SK-N-SH treated with all-trans-retinoic acid at 6 μM for 48 hours (cell line): ENCODE data around the gene STXBP3.

ENCODE experiments used
- ATAC-seq: fragments of 200-7000 bp; cut with Tn5 transposase; 3 replicates; pipeline ENCODE4 v1.9.1; 2020; ENCODE audit warnings: mild to moderate bottlenecking, moderate library complexity
- BACH2 ChIP-seq: fragments of 250-450 bp; sonication (Bioruptor Pico); IDR thresholded peaks from 2 replicates; pipeline ENCODE4 v1.9.0; 2021; ENCODE audit warnings: mild to moderate bottlenecking, borderline replicate concordance
- CSDC2 ChIP-seq: fragments of 250-450 bp; sonication (Bioruptor Pico); IDR thresholded peaks from 2 replicates; pipeline ENCODE4 v1.5.0; 2020; ENCODE audit warnings: mild to moderate bottlenecking, moderate library complexity
- CSRNP3 ChIP-seq: fragments of 250-450 bp; sonication (Bioruptor Pico); IDR thresholded peaks from 2 replicates; pipeline ENCODE4 v1.5.1; 2021; ENCODE audit warnings: mild to moderate bottlenecking, moderate library complexity
- ESRRG ChIP-seq: fragments of 250-450 bp; sonication (Bioruptor Pico); IDR thresholded peaks from 2 replicates; pipeline ENCODE4 v1.6.1; 2021; ENCODE audit warnings: mild to moderate bottlenecking
- GLIS3 ChIP-seq: fragments of 250-450 bp; sonication (Bioruptor Pico); IDR thresholded peaks from 2 replicates; pipeline ENCODE4 v1.5.0; 2020; ENCODE audit warnings: mild to moderate bottlenecking, moderate library complexity
- ISL1 ChIP-seq: fragments of 250-450 bp; sonication (Bioruptor Pico); IDR thresholded peaks from 2 replicates; pipeline ENCODE4 v2.1.2; 2022; ENCODE audit warnings: mild to moderate bottlenecking, moderate library complexity
- OSR1 ChIP-seq: fragments of 250-450 bp; sonication (Bioruptor Pico); IDR thresholded peaks from 2 replicates; pipeline ENCODE4 v1.8.0; 2022; ENCODE audit warnings: moderate library complexity, mild to moderate bottlenecking, inconsistent platforms
- PATZ1 ChIP-seq: fragments of 250-450 bp; sonication (Bioruptor Pico); IDR thresholded peaks from 2 replicates; pipeline ENCODE4 v1.8.0; 2020; ENCODE audit warnings: mild to moderate bottlenecking, moderate library complexity, borderline replicate concordance
- POU6F1 ChIP-seq: fragments of 250-450 bp; sonication (Bioruptor Pico); IDR thresholded peaks from 2 replicates; pipeline ENCODE4 v1.8.0; 2021; ENCODE audit warnings: low read depth, mild to moderate bottlenecking, moderate library complexity, borderline replicate concordance
- PPARA ChIP-seq: fragments of 250-450 bp; sonication (Bioruptor Pico); IDR thresholded peaks from 2 replicates; pipeline ENCODE4 v1.5.0; 2020; ENCODE audit warnings: mild to moderate bottlenecking, borderline replicate concordance
- RARB ChIP-seq: fragments of 250-450 bp; sonication (Bioruptor Pico); IDR thresholded peaks from 2 replicates; pipeline ENCODE4 v1.8.0; 2021; ENCODE audit warnings: mild to moderate bottlenecking, moderate library complexity
- SNAI2 ChIP-seq: fragments of 250-450 bp; sonication (Bioruptor Pico); IDR thresholded peaks from 2 replicates; pipeline ENCODE4 v1.5.0; 2020; ENCODE audit warnings: mild to moderate bottlenecking, moderate library complexity
- TCF4 ChIP-seq: fragments of 250-450 bp; sonication (Bioruptor Pico); IDR thresholded peaks from 2 replicates; pipeline ENCODE4 v1.8.0; 2021; ENCODE audit warnings: mild to moderate bottlenecking, moderate library complexity, borderline replicate concordance
- TSHZ2 ChIP-seq: fragments of 250-450 bp; sonication (Bioruptor Pico); IDR thresholded peaks from 2 replicates; pipeline ENCODE4 v1.5.0; 2020; ENCODE audit warnings: mild to moderate bottlenecking, moderate library complexity
- ZC3H10 ChIP-seq: fragments of 250-450 bp; sonication (Bioruptor Pico); IDR thresholded peaks from 2 replicates; pipeline ENCODE4 v1.5.1; 2021; ENCODE audit warnings: mild to moderate bottlenecking, moderate library complexity
- ZFP3 ChIP-seq: fragments of 250-450 bp; sonication (Bioruptor Pico); IDR thresholded peaks from 2 replicates; pipeline ENCODE4 v1.5.0; 2020; ENCODE audit warnings: mild to moderate bottlenecking, moderate library complexity
- ZFP30 ChIP-seq: fragments of 450-650 bp; formaldehyde crosslinking; IDR thresholded peaks from 2 replicates; pipeline ENCODE4 v1.5.0; 2022; ENCODE audit warnings: mild to moderate bottlenecking, moderate library complexity
- ZNF565 ChIP-seq: fragments of 450-650 bp; formaldehyde crosslinking; conservative IDR thresholded peaks from 2 replicates; pipeline ENCODE4 v1.5.0; 2020; ENCODE audit warnings: low read depth, mild to moderate bottlenecking, moderate library complexity
- ZNF70 ChIP-seq: fragments of 450-650 bp; formaldehyde crosslinking; IDR thresholded peaks from 2 replicates; pipeline ENCODE4 v1.5.0; 2020; ENCODE audit warnings: mild to moderate bottlenecking, moderate library complexity
- ZNF8 ChIP-seq: fragments of 450-650 bp; formaldehyde crosslinking; IDR thresholded peaks from 2 replicates; pipeline ENCODE4 v1.5.0; 2020; ENCODE audit warnings: mild to moderate bottlenecking, moderate library complexity
- TF ChIP-seq, protein P1 (sequence below): fragments of 250-450 bp; sonication (Bioruptor Pico); IDR thresholded peaks from 2 replicates; pipeline ENCODE4 v1.5.1; 2020; ENCODE audit warnings: low read depth, mild to moderate bottlenecking, moderate library complexity

Gene STXBP3

DNA sequence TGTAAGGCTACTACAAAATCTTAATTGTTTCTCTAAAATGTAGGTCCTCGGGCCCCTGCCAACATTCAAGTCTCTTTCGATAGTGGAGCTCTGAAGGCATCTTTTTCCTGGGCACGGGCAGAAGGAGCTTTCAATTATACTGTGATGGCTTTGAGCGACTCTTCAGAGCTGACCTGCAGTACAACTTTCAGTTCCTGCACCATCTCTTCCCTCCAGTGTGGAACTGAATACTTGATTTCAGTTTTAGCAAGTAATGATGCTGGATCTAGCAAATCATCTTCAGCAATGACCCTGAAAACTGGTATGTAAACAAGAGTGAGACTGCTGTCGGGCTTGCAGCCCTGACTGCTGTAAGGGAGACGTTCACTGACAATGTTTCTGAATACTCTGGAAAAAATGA lies 24.2 kb upstream of the STXBP3 start (continued):
- TF ChIP-seq TSHZ2 (CRISPR knock-in tag) (no peak), ZNF8 (CRISPR knock-in tag) (no peak), ZNF70 (no peak), GLIS3 (CRISPR knock-in tag) (no peak), BACH2 (no peak), OSR1 (CRISPR knock-in tag) (no peak), ZFP3 (CRISPR knock-in tag) (no peak)

GRCh38 chr1:108725906-108726305 lies 20.6 kb upstream of the STXBP3 start:
- TF ChIP-seq ZFP30 (CRISPR knock-in tag) = no peak
- ATAC-seq = no peak

DNA sequence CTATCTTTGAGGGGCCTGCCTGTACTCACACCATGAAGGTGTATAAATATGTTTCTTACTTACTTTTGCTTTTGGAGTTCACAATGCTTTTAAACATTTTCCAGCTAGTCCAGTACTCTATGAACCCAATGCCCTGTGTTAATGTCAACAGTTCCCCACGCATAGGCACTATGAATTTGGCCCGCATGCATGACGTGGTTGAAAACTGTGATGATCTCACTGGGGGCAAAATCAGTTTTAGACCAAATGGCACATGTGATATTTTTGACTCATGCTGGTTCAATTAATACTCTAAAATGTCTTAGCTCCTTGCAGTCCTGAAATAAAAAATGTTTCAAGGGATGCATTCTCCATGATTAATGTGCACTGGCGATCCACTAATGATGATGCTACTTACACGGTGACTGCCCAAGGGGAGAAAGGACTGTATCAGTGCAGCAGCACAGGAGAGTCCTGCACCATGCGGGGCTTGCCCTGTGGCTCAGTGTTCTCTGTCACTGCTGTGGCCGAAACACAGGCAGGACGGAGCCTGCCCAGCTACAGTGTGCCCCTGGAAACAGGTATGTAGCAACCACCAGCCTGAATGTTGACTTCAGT lies 18.0 kb upstream of the STXBP3 start:
- TF ChIP-seq ZNF70 (no peak), RARB (CRISPR knock-in tag) (no peak), TCF4 (CRISPR knock-in tag) (no peak), ZC3H10 (CRISPR knock-in tag) (no peak), ZFP30 (CRISPR knock-in tag) (no peak), ZNF565 (CRISPR knock-in tag) (no peak)
- TF ChIP-seq, protein P1, sequence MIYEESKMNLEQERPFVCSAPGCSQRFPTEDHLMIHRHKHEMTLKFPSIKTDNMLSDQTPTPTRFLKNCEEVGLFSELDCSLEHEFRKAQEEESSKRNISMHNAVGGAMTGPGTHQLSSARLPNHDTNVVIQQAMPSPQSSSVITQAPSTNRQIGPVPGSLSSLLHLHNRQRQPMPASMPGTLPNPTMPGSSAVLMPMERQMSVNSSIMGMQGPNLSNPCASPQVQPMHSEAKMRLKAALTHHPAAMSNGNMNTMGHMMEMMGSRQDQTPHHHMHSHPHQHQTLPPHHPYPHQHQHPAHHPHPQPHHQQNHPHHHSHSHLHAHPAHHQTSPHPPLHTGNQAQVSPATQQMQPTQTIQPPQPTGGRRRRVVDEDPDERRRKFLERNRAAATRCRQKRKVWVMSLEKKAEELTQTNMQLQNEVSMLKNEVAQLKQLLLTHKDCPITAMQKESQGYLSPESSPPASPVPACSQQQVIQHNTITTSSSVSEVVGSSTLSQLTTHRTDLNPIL (CRISPR knock-in tag) = no peak
- ATAC-seq = no peak

DNA sequence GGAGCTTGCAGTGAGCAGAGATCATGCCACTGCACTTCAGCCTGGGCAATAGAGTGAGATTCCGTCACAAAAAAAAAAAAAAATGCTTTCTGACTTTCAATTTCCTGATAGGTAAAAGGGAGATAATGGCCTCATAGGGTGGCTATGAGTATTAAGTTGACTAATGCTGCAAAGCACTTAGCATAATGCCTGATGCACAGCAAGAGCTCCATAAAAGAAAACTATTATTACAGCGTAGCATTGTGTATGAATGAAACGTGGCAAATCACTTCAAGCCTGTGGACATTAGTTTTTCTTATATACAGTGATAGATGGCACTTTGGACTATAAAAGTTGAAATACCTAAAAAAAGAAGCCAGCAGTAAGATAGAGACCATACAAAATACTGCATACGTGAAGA lies 17.0 kb upstream of the STXBP3 start:
- no peak for ATAC-seq
- no peak for TF ChIP-seq ZNF8 (CRISPR knock-in tag)
- no peak for TF ChIP-seq POU6F1 (CRISPR knock-in tag)
- no peak for TF ChIP-seq PATZ1 (CRISPR knock-in tag)
- TF ChIP-seq, protein P1 (CRISPR knock-in tag) = no peak
- no peak for TF ChIP-seq ESRRG
- no peak for TF ChIP-seq CSDC2
- TF ChIP-seq ZFP3 (CRISPR knock-in tag) = no peak
- TF ChIP-seq SNAI2 = no peak
- TF ChIP-seq OSR1 (CRISPR knock-in tag) = no peak
- TF ChIP-seq ZFP30 (CRISPR knock-in tag) = no peak
- no peak for TF ChIP-seq CSRNP3 (CRISPR knock-in tag)
- no peak for TF ChIP-seq GLIS3 (CRISPR knock-in tag)
- no peak for TF ChIP-seq ISL1
- no peak for TF ChIP-seq BACH2
- TF ChIP-seq RARB (CRISPR knock-in tag) = no peak
- TF ChIP-seq PPARA = no peak
- no peak for TF ChIP-seq TCF4 (CRISPR knock-in tag)
- no peak for TF ChIP-seq TSHZ2 (CRISPR knock-in tag)
- TF ChIP-seq ZNF565 (CRISPR knock-in tag) = no peak
